GM19238 (cell line): ENCODE results near the gene DSCAM.

Source experiments
- DNase-seq: peaks from one replicate; pipeline ENCODE4 v3.0.0; 2011; ENCODE audit warnings: low spot score; ENCODE audit not compliant: insufficient read length

The DSCAM gene

DNA sequence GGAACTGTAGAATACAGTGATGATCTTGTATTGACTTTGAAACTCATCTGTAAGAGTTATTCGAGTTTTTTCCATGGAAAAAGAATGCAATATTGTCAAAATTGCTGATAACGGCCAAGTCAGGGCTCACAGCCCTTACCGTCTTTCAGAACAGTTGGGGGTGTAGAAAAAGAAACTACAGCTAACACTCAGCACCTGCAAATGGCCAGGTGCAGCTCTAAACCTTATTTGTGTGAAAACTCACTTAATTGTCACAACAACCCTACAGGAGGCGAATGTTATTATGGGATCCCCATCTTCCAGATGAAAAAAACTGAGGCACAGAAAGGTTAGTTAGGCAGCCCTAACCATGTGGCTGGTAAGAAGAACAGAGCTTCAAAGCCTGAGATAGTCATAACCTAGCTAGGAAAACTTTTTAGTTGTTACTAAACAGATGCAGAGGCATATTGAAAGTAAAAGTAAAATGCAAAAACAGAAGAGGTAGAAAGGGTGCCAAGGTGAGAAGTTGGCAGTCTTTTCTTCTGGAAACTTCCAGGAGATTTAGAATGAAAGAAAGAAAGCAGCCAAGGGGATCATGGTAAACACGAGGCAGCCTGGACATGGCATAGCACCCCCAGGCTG, 76.4 kb downstream of the DSCAM start:
- no peak for DNase-seq

DNA sequence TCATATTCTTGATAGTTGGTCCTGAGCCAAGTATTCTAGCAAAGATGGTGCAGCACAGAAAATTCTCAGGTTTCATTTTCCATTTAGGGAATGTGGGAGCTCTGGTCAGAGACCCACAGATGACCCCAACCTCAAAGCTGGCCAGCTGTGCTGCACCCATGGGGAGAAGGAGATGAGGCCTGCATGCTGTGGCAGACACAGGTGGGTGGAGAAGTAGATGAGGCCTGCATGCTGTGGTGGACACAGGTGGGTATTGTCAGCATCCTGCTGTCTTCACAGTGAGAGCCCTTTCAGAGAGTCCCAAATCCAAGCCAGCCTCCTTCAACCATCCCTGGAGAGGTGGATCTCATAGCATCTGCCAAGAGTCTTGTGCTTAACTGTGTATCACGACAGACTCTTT, 77.7 kb downstream of the DSCAM start:
- no peak for DNase-seq

- no peak for DNase-seq
These were observed 78.9 kb downstream of the DSCAM start for GRCh38 chr21:40768056-40768455.

- no peak for DNase-seq
These were observed 80.6 kb downstream of the DSCAM start for GRCh38 chr21:40766381-40766780.

DNA sequence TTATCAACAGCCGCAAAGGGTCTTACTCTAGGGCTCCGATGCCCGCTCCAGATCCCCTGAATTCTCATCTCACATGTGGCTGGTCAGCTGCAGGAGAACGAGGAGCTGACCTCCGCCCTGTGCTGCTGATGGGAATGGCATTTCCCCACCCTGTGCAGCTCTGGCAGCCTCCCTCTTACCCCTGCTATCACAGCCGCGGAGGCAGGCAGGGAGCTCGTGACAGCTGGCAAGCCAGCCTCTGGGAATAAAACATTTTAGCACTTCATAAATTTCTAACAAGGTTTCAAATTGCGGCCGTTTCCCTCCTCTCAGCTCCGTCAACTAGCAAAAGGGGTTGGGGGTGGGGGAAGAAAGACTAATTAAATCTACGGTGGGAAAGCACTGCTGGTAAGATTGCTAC, 81.1 kb downstream of the DSCAM start:
- no peak for DNase-seq

DNA sequence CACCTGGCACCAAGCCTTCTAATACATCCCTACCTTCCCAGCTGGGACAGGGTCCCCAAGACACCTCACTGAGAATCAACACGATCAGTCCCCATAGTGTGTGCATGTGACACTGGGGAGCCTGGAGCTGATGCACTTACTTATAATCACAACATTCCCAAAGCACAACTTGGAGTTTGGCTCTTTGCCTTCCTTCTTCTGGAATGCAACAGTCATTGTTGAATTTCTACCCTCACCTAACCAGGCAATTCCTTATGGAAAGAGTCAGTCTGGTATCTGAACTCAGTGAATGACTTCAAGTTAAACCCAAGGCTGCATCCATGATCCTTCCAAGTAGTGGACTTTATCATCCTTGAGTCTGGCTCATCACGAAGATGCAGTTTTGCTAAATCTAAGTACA, 86.1 kb downstream of the DSCAM start:
- no peak for DNase-seq

GRCh38 chr21:40759061-40759460, 87.9 kb downstream of the DSCAM start:
- DNase-seq: no peak

GRCh38 chr21:40757366-40757765, 89.6 kb downstream of the DSCAM start:
- no peak for DNase-seq

DNA sequence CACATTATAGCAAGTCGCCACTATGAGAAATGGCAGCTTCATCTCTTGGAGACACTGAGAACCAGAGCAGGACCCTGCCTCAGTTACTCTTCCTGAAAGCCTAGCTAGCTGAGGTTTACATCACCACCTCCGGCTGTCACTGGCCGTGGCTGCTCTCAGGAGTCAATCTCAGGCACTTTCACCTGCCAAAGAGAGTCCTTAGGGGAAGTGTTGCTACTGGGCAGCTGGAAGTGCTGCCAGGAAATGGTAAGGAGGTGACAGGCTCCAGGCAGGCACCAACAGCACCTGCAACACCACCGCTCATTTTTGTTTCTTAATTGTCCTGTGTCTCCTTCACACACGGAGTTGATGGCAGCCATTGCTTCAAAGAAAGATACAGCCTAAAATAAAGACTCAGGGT, 92.5 kb downstream of the DSCAM start:
- no peak for DNase-seq

DNA sequence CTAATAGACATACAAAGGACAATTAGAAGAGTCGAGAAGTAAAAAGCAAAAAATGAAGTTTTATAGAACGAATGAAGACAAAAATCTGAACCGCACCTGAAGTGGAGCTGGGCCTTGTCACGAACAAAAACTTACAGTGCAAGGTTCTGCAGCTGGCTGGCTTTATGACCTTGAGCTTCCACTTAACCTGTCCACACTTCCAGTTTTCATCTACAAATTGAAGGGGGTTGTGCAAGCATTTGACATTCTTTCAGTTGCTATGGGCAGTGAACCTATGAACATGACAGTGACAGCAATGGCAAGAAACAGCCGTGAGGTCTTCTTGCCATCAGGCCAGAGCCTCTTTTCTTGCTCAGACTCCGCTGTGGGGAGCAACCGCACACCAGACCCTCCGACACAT, 93.2 kb downstream of the DSCAM start:
- no peak for DNase-seq

DNA sequence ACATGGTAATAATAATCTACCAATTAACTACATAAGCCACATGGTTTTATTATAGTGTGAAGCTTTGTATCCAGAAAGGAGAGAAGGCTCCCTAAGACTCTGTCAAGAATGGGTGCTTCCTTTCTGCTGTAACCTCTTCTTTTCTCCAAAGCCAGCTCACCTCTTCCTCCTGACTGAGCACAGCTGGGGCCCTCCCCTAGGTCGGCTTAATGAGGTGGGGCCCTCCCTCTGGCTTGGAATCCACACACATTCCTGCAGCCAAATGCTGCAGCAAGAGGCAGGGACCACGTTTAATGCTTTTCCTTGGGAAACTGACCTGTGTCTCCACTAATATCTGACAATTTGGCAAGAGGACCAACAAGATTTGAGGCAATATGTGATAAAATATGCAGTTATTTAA, 94.8 kb downstream of the DSCAM start:
- no peak for DNase-seq

GRCh38 chr21:40751221-40751620, 95.7 kb downstream of the DSCAM start:
- no peak for DNase-seq

GRCh38 chr21:40736145-40736544, 110.8 kb downstream of the DSCAM start:
- no peak for DNase-seq

GRCh38 chr21:40733024-40733397, 113.9 kb downstream of the DSCAM start:
- no peak for DNase-seq

- no peak for DNase-seq
These were observed 114.5 kb downstream of the DSCAM start for GRCh38 chr21:40732253-40733023.

- no peak for DNase-seq
These were observed 115.8 kb downstream of the DSCAM start for GRCh38 chr21:40731206-40731605.

DNA sequence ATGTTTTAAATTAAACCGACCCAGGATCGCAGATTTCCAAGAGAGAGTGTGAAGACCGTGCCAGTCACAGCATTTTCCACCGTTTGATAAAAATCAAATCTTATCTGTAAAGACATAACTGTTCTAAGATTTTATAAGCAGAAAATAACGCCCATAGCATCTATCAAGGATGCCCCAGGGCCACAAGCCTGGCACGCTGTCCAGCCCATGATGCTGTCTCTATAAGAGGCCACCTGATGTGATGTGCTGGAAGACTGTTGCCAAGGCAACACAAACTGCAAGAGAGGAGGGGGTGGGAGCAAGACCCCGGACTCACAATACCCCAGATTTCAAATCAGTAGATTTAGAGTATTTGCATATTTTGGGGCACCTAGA, 116.5 kb downstream of the DSCAM start:
- no peak for DNase-seq

GRCh38 chr21:40729761-40730425, 117.1 kb downstream of the DSCAM start:
- DNase-seq: no peak

DNA sequence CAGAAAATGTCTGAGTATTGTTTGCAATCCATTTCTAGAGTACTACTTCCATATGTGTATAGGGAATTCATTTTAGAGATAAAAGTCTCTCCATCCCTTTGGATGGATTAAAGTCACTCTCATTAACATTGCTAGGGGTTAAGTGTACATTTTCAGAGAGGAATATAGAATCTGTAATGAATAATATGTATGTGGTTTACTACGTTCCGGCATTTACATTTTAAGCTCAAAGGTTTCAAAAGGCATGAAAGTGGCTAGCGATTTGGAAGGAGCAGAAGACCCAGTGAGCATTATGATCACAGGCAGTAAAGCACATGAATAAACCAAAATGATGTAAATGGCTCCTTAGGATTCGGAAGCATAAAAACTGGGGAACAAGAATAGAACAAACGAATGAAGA, 123.0 kb downstream of the DSCAM start:
- DNase-seq: no peak

DNA sequence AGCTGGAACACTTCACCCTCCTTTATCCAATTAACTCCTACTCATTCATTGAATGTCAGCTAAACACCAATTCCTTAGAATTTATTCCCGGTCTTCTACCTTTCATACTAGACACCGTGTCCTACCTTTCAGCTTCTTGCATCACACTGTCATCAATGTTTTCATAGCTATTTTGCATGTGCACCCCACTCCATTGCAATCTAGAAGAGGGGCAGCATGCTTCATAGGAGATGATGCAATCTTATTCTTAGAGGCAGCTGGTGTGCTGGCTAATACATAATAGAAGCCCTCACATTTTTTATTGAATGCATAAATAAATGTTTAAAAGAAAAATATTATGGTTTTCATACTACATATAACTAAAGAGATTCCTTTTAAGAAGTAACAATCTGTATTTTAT, 123.6 kb downstream of the DSCAM start:
- DNase-seq: no peak

DNA sequence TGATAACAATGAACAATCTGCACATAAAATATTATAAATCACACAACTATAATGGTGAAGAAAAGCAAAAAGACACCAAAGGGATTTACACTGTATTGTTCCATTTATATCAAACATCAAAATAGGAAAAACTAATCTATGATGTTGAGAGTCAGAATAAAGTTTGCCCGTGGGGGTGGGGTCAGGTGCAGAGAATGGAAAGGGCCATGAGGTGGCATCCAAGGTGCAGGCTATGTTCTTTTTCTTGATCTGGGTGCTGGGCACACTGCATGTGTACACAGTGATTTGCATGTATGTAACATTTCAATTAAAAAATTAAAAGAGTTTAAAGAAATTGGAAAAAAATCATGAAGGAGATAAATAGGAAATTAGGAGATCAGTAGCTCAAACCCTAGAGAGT, 127.3 kb downstream of the DSCAM start:
- DNase-seq: no peak

DNA sequence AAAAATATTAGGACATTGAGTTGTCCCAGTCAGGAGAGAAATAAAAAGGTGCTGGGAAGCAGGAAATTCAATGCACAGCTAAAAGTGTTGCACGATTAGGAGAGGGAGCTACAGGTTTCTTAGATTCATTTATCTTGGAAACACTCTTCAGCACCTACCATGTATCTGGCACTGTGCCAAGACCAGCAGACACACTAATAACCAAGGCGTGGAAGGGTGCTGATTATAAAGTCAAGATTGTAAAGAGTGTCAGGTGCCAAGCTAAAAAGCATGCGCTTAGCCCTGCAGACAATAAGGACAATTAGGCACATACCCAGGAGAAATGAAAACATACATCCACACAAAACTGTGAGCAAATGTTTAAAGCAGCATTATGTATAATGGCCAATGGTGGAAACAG, 129.9 kb downstream of the DSCAM start:
- DNase-seq: no peak

- DNase-seq: no peak
These were observed 132.4 kb downstream of the DSCAM start for GRCh38 chr21:40714536-40714935.
